ENCODE data around the gene GRID2.

- no peak for TF ChIP-seq CTCF (IDR thresholded peaks at IDR 0.05; ENCODE audit: low read length)
- no peak for TF ChIP-seq EZH2phosphoT487 (IDR thresholded peaks at IDR 0.05; ENCODE audit: low read length)
- TF ChIP-seq EZH2 (optimal IDR thresholded peaks at IDR 0.05; ENCODE audit: low read depth, low read length), result no peak
Measured at GRCh38 chr4:92506933-92507332, 203.2 kb downstream of the GRID2 start.

Measured in MM.1S (cell line).